Astrocyte of the cerebellum (primary cell): ENCODE results near the gene BAIAP2L2.

ENCODE experiments used
- DNase-seq: peaks from one replicate; pipeline ENCODE4 v3.0.0-alpha.2; 2011; ENCODE audit warnings: low read depth
- H3K4me3 ChIP-seq: 2 replicates; pipeline ENCODE4 v1.5.1; 2011; ENCODE audit warnings: mild to moderate bottlenecking, low read depth, low read length, moderate library complexity
- CTCF ChIP-seq: IDR thresholded peaks from 2 replicates; pipeline ENCODE4 v1.5.1; 2012; ENCODE audit warnings: low read length, low read depth, moderate library complexity, mild to moderate bottlenecking; ENCODE audit errors: missing control alignments
- in situ Hi-C: cut with HindIII; loops from 2 replicates; pipeline ENCODE4 v1.10.0; 2017; ENCODE audit warnings: low sequenced_read_pairs

Gene BAIAP2L2

DNA sequence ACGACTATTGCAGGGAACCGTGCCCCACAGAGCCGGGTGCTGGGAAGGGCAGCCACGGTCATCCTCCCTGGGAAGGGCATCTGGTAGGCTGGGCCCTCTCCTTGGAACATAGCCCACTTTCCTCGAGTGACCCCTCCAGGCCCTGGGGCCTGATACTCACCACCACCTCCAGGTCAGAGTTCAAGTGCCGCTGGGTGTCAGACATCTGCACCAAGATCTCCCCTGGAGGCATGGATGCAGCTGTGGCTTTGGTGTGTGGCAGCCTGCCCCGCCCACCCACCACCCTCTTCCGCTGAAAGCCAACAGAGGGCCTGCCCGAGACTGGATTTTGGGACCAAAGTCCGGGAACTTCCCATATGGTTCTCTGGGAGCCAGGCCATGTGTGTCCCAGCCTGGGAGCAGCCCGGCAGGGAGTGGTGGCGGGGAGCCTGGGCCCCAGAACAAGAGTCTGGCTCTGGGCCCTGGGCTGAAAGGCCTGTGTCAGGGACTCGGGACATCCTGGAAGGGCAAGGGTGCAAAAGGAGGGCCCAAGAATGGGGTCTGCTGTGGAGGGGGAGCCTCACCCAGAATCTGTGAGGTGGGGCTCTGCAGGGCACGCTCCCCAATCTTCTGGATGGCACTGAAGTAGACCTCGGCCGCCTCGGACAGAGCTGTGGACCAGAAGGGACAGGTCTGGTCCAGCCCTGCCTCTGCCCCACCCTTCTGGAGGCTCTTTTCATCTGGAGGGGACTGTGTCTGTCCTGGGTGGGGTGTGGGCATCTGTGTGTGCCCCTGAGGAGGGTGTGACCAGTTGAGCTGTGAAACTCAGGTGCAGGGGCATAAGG, 2.6 kb downstream of the BAIAP2L2 start:
- H3K4me3 ChIP-seq: no peak overlapping the region
- DNase-seq: no peak
- TF ChIP-seq CTCF: no peak
- in situ Hi-C loops: no loop called here

DNA sequence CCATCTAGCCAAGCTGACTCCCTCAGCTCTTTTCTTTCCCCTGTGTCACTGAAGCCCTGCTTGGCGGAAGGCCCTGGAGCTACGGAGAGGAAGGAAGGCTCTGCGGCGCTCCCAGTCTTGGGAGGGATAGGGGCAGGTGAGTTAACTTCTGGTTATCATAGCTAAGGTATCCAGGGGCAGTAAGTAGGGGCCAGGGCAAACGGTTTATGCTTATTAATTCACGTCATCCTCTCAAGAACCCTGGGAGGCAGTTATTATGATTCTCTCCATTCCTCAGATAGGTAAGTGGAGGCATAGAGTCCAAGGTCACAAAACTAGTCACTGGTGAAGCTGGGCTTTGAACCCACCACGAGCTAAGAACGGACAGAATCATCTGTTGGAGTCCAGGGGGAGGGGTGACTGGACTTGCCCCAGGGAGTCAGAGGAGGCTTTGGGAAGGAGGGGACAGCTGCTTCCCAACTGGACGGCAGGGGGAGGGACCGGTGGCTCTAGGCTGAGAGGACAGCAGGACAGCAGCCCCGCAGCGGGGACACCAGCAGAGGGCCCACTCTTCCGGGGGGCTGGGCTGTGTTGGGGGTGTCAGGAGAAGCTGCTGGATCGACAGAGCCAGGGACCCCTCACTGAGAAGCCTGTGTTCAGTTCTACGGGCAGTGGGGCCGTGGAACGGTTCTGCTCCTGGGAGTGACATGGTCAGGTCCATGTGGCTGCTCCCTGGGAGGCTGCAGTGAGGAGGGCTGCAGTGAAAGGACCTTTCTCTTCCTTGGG, 3.5 kb downstream of the BAIAP2L2 start:
- no peak for TF ChIP-seq CTCF
- in situ Hi-C loops: no loop called here
- no peak for DNase-seq
- H3K4me3 ChIP-seq: no peak overlapping the region

DNA sequence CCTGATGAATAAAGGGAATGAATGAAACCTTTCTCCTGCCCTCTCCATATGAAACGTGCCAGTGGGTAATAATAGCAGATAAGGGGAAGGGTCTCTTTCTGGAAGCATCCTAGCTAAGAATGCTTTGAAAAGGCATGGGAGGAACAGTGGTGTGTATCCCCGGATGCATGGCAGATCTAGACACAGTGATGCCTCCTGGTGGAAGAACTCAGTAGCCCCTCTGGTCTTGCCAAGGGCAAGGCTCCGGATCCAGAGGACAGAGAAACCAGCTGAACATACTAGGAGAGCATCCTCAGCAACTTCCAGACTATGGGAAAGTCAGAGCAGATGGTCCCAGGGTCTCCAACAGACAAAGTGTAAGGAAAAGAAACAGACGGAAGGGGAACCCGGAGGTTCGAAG, 6.4 kb downstream of the BAIAP2L2 start:
- TF ChIP-seq CTCF: peak; percentile 34
- in situ Hi-C loops: no loop called here
- no peak overlapping the region for H3K4me3 ChIP-seq
- DNase-seq: no peak

DNA sequence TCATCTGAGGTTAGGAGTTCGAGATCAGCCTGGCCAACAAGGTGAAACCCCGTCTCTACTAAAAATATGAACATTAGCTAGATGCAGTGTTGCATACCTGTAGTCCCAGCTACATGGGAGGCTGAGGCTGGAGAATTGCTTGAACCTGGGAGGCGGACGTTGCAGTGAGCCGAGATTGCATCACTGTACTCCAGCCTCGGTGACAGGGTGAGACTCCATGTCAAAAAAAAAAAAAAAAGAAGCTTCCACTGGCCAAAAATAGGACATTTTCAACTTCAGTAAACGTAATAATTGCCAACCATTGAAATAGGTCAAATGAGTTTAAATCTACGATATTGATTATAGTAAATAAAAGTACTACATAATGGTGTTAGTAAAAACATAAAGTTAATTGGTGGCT, 6.8 kb downstream of the BAIAP2L2 start:
- no peak for TF ChIP-seq CTCF
- DNase-seq: no peak
- no peak overlapping the region for H3K4me3 ChIP-seq
- in situ Hi-C loops: no loop called here

DNA sequence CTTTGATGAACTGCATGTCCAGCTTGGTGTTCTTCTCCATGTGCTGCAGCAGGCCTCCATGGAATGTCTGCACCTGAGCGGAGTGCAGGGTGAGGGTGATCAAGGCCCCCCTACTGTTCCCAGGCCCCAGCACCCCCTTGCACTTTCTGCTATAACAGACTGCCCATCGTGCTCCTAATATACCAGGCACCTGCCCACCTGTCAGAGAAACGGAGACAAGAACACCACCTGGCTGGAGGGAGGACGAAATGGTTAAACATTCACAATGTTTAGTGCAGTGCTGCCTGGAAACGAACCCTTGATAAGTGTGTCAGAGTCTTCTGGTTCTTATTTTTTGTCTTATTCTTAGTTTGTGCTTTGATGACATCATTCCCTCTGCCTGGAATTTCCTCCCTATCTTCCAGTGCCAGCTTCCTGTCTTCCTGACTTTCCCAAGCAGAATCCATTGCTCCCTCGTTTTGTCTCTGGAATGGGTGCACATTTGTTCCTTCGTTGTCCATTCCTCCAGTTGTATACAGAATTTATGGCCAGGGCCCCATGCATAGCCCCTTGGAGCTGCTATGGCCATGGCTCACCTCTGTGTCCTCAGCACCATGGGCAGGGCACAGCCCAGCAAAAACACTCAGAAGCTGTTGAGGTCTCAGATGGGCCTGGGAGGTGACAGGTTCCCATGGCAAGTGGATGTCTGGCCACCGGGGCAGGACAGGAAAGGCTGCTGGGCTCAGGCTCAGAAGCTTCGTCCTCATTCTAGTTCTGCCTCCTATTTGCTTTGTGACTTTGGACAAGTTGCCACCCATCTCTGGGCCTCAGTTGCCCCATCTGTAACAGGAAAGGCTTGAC, 11.9 kb downstream of the BAIAP2L2 start:
- in situ Hi-C loops: loop anchor here (5.0 kb wide), 1 partner anchor 74 kb away; no protein-coding TSS in a partner anchor
- TF ChIP-seq CTCF: no peak
- no peak for DNase-seq
- H3K4me3 ChIP-seq: no peak overlapping the region

DNA sequence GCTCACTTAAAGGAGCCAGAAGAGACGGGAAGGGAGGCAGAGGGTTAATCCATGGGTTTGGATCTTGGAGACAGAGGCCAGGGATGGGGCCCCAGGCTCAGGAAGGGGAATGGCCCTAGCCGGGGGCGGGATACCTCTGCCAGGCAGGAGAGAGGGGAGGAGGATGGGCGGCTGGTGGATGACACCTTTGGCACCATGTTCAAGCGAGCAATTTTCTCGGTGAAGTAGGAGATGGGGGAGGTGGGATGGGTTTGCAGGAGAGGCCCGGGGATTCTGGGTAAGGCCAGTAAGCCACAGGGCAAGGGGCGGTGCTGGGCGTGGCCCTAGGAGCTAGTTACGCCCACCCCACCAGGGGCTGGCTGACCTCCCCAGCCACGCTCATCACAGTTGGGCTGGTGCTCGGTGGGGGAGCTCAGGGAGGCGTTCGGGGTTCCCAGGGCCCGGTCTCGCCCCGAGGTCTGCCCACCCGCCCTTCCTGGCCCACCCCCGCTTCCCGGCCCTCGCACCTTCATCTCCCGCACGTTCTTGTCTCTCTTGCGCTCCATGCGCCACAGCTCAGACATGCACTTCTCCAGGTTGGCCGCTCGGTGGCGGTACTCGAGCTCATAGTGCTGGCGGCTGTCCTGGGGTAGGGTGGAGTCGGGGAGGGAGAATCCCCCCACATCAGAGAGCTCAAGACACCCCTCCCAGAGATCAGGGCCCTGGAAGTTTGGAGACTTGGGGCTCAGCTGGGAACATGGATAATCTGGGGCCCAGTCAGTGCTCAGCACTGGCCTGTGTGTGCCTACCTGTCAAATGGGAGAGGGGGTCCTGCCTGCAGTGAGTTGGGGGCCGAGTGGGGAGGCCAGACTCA, 12.7 kb downstream of the BAIAP2L2 start:
- H3K4me3 ChIP-seq: no peak overlapping the region
- TF ChIP-seq CTCF: peak; percentile 52
- no peak for DNase-seq
- in situ Hi-C loops: loop anchor here (5.0 kb wide), 1 partner anchor 75 kb away; no protein-coding TSS in a partner anchor
